MG63 (cell line): Measurements from ENCODE around the gene INMT. TPM values are rescaled to one million over a fixed set of nuclear protein-coding genes. Genes with fewer than 3 reads are reported as not detected.

ENCODE experiments used
- DNase-seq: peaks from one replicate; pipeline ENCODE4 v3.0.0-alpha.2; 2020
- H3K27me3 ChIP-seq: fragments of 250-450 bp; sonication (Bioruptor Pico); 2 replicates; pipeline ENCODE4 v1.5.1; 2020; ENCODE audit warnings: mild to moderate bottlenecking, moderate library complexity
- H3K36me3 ChIP-seq: fragments of 250-450 bp; sonication (Bioruptor Pico); 2 replicates; pipeline ENCODE4 v1.5.1; 2020; ENCODE audit warnings: mild to moderate bottlenecking, moderate library complexity
- H3K4me3 ChIP-seq: fragments of 250-450 bp; sonication (Bioruptor Pico); 2 replicates; pipeline ENCODE4 v1.5.1; 2020; ENCODE audit warnings: mild to moderate bottlenecking, moderate library complexity
- H3K9me3 ChIP-seq: fragments of 250-450 bp; sonication (Bioruptor Pico); 2 replicates; pipeline ENCODE4 v1.5.1; 2020; ENCODE audit warnings: mild to moderate bottlenecking, moderate library complexity
- total RNA-seq: library from RNA; depleted of rRNA; stranded (reverse); fragments of >200 nt; shearing (Covaris generic); gene quantifications from 2 replicates; pipeline ENCODE4 v1.2.3, GENCODE V29; 2014; ENCODE audit warnings: low replicate concordance

The INMT gene
- total RNA-seq, 1 experiment from 2014 or later: 0.03 TPM

DNA sequence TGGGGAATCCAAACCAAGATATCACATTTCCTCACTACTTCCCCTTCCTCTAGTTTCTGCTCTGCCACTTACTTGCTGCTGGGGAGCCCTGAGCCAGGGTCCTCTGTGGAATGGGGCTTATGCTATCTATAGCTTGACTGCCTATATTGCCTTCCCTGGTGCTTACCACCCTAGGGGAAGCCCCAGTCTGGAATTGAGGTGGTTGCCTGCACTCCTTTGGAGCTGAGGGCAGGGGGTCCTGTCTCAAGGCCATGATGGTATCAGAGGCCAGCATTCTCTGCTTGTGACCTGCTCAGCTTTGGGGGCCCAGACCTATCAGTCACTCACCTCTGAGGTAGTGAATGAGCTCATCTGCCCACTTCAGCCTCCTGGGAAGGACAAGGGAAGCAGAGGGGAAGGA, 29.3 kb upstream of the INMT start:
- no peak for DNase-seq
- Histone ChIP-seq H3K36me3 (no peaks in the 10 kb centered on the region), H3K27me3 (no peaks in the 10 kb centered on the region)

DNA sequence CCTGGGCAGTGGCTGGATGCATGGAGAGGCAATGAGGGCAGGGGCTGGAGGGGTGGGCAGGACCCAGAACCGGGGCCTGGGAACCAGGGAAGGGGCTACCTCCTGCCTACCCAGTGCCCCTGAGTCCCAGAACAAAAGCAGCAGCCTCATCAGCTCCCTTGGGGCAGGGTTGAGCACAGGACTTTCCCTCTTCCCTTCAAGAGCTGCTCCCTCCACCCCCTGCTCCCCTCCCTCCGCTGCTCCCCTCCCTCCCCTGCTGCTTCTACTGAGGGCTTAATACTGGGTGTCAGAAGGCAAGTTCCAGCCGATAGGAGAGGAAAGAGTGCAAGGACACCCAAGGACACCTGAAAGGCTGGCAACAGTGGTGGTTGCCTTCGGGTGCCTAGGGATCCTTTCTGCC, 28.2 kb upstream of the INMT start:
- no peaks in the 10 kb centered on the region for H3K27me3 ChIP-seq
- DNase-seq: no peak
- no peak overlapping the region for H3K4me3 ChIP-seq
- peaks cover 3% of the 10 kb centered on the region; the same call in 1 of the 2 replicates for H3K9me3 ChIP-seq
- no peaks in the 10 kb centered on the region for H3K36me3 ChIP-seq

More for the DNA sequence above, 29.3 kb upstream of the INMT start:
- Histone ChIP-seq H3K9me3 (peaks cover 13% of the 10 kb centered on the region), H3K4me3 (no peak overlapping the region)

DNA sequence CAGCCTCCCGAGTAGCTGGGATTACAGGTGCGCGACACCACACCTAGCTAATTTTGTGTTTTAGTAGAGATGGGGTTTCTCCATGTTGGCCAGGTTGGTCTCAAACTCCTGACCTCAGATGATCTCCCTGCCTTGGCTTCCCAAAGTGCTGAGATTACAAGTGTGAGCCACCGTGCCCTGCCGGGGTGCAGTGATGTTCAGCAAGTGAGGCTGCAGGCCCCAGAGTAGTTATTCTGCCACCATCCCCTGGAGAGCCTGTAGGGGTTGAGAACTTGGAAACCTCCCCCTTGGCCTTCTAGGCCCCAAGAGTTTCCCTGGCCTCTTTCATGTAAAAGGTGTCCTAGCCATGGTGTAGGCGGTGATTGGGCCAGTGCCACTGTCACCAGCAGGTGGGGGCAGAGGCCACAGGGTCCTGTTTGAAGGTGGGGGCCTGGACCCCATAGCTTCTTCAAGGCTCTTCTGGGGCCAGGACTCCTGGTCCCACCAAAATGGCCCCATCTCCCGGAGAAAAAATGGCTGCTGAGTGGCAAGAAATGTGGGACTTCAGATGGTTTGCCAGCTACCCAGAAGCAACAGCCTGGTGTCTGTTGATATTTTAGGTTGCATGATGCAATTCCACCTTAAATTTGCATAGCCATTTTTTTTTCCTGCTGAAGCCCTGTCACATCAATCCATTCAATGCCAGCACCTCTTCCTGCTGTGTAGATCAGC, 25.5 kb upstream of the INMT start:
- H3K36me3 ChIP-seq: no peaks in the 10 kb centered on the region
- no peaks in the 10 kb centered on the region for H3K9me3 ChIP-seq
- H3K27me3 ChIP-seq: no peaks in the 10 kb centered on the region
- no peak overlapping the region for H3K4me3 ChIP-seq
- no peak for DNase-seq

DNA sequence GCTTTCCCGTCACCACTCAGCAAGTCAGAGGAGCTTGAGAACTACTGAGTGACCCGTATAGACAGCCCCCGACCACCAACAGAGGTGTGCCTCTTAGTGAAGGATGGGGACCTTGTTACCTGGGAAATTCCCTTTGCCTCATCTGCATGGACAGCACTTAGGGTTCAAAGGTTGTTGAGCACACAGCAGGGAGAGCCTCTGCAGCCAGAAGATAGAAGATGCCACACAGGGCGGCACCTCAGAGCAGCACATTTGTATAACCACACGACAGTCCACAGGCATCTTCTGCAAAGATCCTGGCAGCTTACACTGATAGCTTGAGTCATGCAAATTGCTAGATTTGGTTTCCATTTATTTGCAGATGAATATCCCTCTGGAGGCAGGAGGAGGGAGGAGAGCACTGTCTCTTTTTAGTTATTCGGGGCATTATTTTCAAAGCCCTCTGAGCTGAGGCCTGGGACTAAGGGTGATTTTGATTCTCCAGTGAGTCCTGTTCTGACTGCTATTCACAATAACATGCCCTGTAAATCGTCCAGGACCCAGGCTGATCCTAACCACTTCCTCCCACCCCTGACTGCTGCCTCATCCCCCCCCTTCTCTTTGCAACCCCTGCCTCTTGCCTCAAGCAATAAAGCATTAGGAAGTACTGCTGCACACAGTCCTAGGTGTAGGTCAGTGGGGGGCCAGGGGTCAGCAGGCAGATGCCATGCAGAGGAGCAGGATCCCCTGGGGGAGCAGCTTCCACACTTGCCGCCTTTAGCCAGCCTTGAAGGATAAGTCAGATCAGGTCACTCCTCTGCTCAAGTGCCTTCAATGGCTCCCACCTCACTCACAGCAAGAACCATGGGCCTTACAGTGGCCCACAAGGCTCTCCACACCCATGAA, 24.6 kb upstream of the INMT start:
- H3K27me3 ChIP-seq: no peaks in the 10 kb centered on the region
- H3K9me3 ChIP-seq: no peaks in the 10 kb centered on the region
- no peak overlapping the region for H3K4me3 ChIP-seq
- no peaks in the 10 kb centered on the region for H3K36me3 ChIP-seq
- no peak for DNase-seq

DNA sequence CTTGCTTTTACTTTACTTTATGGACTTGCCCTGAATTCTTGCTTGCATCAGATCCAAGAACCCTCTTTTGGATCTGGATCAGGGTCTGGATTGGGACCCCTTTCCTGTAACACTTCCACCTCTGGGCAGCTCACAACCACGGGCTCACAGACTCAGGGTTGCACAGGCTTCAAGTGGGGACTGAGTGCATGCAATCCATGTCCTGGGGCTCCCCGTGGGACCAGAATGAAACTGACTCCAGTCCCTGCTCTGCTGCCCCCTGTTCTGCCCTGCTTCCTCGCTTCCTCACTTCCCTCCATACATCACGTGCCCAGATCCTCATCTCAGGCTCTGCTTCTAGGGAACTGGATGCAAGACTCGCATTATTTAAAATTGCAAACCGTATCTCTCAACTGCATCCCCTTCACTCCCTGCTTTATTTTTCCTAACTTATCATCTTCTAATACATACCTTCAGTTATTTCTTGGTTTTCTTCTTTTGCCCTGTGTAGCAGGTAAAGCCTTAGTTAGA, 23.3 kb upstream of the INMT start:
- DNase-seq: no peak
- Histone ChIP-seq H3K9me3 (no peaks in the 10 kb centered on the region), H3K36me3 (no peaks in the 10 kb centered on the region), H3K4me3 (no peak overlapping the region), H3K27me3 (no peaks in the 10 kb centered on the region)

DNA sequence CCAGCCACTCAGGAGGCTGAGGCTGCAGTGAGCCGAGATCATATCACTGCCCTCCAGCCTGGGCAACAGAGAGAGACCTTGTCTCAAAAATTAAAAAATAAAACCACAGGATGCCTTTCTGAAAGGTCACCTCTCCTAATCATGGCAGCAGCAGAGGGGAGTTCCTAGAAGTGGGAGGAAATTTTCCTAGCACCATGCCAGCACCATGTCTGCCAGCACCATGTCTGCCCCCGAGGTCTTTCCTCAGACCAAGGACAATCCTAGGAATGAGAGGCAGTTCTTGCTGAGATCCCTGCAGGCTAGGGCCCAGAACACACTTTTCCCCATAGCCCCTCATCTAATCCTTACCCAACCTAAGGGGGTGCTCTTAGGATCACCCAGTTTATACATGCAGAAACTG, 22.3 kb upstream of the INMT start:
- Histone ChIP-seq H3K4me3 (no peak overlapping the region), H3K27me3 (no peaks in the 10 kb centered on the region), H3K9me3 (no peaks in the 10 kb centered on the region), H3K36me3 (no peaks in the 10 kb centered on the region)
- no peak for DNase-seq

DNA sequence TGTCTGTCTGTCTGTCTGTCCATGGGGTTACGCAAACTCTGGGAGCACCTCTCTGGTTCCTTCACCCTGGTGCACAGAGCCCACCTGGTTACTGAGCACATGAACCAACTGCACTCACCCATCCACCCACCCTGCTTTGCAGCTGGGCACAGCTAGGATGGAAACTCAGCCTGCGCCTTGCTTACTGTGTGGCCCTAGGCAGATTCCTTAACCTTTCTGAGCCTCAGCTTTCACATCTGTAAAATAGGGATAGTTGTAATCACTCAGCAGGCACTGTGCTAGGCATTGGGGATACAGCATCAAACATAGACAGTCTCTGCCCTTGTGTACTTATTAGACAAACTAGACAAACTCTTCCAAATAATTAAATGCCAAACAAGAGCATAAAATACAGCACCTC, 21.8 kb upstream of the INMT start:
- Histone ChIP-seq H3K4me3 (no peak overlapping the region), H3K36me3 (no peaks in the 10 kb centered on the region), H3K9me3 (no peaks in the 10 kb centered on the region), H3K27me3 (no peaks in the 10 kb centered on the region)
- no peak for DNase-seq

DNA sequence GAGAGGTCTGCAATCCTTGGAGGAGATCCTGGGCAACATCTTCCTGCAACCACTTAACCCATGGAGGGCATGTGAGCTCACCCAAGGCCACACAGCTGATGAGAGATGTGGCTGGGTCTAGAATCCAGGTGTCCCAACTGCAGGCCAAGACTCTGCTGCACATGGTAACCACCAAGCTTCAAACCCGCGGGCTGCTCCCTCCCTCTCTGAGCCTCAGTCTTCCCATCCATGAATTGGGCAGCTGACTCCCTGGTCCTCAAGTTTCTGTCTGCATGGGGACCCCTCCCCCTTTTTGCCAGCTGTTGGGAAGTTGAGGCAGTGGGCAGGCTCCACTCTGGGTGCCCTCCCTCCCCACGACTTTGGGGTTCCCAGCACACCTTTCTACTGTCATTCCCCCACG, 20.9 kb upstream of the INMT start:
- DNase-seq: no peak
- no peaks in the 10 kb centered on the region for H3K36me3 ChIP-seq
- H3K9me3 ChIP-seq: no peaks in the 10 kb centered on the region

DNA sequence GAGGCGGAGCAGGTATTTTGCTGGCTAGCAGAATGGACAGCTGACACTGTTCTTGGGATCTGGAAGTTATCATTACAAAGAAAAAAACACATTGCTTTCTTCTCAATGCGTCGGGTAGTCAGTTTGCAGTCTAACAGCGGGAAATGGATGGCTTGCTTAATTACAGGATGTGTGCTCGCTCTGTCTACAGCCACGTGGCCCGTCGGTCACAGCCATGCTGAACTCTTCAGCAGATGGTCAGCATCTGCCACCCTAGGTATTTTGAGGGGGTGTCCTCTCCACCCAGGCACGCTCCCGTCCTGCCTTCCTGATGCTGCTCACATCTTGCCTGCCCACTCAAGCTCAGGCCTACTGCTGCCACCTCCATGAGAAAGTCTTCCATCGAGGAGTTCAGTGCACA, 20.4 kb upstream of the INMT start:
- no peak for DNase-seq
- Histone ChIP-seq H3K27me3 (no peaks in the 10 kb centered on the region), H3K36me3 (no peaks in the 10 kb centered on the region), H3K9me3 (no peaks in the 10 kb centered on the region), H3K4me3 (no peak overlapping the region)

More for the DNA sequence above, 20.9 kb upstream of the INMT start:
- Histone ChIP-seq H3K4me3 (no peak overlapping the region), H3K27me3 (no peaks in the 10 kb centered on the region)

DNA sequence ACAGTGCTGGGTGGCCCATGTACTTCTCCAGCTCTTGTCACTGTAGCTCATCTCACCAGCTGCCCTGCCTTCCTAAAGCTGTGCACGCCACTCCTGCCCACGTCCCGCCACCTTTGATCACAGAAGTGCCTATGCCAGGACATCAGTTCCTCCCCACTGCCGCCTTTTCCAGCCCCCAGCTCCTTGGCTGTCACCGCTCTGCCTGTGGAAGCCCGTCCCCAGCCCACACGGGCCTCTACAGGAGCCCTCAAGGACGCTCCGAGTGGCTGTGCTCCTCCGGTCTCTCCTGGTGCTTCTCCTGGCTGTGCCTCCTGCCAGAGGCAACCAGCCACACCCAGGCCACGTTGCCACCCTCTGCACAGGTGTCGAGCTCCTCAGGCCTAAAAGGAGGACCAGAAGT, 19.3 kb upstream of the INMT start:
- Histone ChIP-seq H3K9me3 (no peaks in the 10 kb centered on the region), H3K27me3 (no peaks in the 10 kb centered on the region), H3K36me3 (no peaks in the 10 kb centered on the region), H3K4me3 (no peak overlapping the region)
- DNase-seq: no peak

DNA sequence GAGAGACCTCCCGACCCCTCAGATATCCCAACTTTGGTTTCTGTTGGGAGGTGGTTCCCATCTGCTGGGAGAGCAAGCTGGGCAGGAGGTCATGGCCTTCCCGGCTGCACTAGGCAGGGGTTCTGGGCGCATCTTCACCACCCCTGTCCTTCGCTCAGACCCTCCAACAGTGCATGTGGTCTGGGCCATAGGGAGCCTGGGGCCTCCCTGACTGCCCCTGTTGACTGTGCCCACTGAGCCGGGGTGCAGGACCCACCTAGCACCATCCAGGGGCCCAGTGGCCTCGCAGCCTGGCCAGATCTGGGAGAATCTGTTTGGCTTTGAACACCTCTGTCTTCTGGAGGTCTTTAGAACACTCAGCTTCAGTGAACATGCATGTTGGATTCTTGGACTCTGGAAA, 18.7 kb upstream of the INMT start:
- H3K27me3 ChIP-seq: no peaks in the 10 kb centered on the region
- no peak overlapping the region for H3K4me3 ChIP-seq
- H3K36me3 ChIP-seq: no peaks in the 10 kb centered on the region
- DNase-seq: no peak
- no peaks in the 10 kb centered on the region for H3K9me3 ChIP-seq

DNA sequence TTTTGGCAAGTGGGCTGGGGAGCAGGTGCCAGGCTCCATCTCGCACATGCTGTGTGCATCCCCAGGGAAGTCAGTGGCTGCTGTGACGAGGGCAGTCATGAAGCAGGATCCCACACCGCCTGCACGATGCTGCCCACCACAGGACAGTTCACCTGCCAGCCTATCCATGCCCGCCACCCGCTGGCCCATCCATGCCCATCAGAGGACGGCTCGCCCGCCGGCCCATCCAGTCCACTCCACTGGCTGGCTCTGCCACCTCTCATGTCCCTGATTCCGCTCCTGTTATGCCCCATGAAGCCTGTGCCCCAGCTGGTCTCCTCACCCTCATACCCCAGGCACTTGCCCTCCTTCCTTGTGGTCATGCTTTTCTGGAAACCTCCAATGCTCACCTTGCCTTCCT, 18.2 kb upstream of the INMT start:
- Histone ChIP-seq H3K27me3 (no peaks in the 10 kb centered on the region), H3K9me3 (no peaks in the 10 kb centered on the region), H3K36me3 (no peaks in the 10 kb centered on the region), H3K4me3 (no peak overlapping the region)
- no peak for DNase-seq

DNA sequence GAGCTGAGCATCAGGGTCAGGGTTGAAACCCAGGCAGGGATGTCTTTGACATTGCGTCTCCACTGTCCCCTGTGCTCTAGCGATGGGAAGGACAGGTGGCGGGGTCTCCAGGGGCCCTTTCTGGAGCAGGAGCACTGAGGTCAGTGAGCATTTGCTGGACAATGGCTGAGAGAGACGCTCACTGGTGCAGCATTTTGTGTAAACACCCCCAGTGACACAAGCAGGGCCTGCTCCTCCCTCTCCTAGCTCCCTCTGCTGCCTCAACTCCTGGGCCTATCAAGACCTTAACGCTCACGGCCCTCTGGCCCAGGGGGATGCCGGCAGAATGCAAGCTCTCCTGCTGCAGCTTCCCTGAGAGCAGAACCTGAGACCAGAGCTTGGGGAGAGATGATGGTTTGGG, 17.4 kb upstream of the INMT start:
- Histone ChIP-seq H3K36me3 (no peaks in the 10 kb centered on the region), H3K9me3 (no peaks in the 10 kb centered on the region), H3K4me3 (no peak overlapping the region), H3K27me3 (no peaks in the 10 kb centered on the region)
- no peak for DNase-seq

DNA sequence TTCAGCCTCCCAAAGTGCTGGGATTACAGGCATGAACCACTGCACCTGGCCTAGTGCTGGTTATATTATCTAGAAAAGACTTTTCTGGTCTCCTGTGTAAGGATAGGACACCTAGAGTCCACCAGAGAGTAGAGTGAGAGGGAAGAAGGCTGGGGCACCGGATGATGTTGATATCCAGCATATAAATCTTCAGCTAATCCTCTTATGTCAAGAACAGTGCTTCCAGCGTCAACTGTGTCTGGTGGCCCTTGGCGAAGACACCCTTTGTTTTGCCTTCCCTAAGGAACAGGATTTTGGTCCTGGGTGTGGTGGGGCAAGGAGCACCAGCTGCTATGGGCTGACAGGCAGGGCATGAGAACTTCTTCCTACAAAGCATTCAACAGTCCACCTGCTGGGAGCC, 16.3 kb upstream of the INMT start:
- Histone ChIP-seq H3K27me3 (no peaks in the 10 kb centered on the region), H3K4me3 (no peak overlapping the region), H3K9me3 (no peaks in the 10 kb centered on the region), H3K36me3 (no peaks in the 10 kb centered on the region)
- no peak for DNase-seq

DNA sequence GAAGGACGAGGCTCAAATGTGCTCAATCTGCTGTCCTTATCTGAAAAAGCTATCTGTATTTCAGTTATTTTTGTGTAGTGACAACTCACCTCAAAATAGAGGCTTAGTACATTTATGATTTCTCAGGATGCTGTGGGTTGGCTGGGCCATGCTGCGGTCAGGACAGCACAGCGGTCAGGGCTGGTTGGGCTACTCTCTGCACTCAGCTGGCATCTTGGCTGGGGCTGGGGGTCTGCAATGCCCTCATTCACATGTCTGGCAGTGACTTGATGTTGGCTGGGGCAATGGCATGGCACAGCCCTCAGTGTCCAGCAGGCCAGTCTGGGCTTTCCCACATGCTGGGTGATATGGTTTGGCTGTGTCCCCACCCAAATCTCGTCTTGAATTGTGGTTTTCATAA, 15.6 kb upstream of the INMT start:
- no peaks in the 10 kb centered on the region for H3K27me3 ChIP-seq
- H3K36me3 ChIP-seq: no peaks in the 10 kb centered on the region
- H3K4me3 ChIP-seq: no peak overlapping the region
- no peaks in the 10 kb centered on the region for H3K9me3 ChIP-seq
- no peak for DNase-seq

DNA sequence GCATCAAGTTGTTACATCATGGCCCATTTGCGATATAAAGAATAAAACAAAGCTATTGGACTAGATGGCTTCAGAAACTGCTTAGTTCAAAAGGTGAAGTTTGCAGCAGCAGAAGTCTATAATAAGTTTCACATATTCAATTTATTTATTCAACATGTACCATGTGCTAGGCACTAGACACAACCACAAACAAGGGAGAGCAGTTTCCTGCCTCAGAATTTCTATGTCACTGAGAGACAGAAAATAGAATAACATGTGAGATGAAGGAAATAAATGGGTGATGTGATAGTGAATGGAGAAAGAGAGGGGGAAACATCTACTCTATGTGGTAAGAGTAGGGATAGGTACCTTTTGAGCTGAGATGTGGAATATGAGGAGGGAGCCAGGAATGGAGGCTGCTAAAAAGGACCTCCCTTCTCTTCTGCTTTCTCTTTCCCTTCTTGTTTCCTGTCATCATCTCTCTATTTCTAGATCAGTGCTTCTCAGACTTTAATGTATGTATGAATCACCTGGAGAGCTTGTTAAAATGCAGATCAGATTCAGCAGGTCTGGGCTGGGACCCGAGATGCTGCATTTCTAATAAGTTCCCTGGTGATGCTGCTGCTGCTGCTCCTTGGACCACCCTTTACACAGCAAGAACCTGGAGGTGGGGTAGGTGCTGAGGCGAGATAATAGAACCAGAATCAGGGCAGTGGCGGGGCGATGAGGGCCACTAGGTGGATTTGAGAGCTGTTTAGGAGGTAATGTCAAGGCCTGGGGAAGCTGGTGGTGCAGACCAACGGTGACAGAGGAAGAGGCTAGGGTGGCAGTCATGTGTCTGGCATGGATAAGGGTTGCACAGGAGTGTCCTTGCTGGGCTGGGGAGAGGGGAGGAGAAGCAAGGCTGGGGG, 13.7 kb upstream of the INMT start:
- Histone ChIP-seq H3K9me3 (no peaks in the 10 kb centered on the region), H3K27me3 (no peaks in the 10 kb centered on the region), H3K36me3 (no peaks in the 10 kb centered on the region), H3K4me3 (no peak overlapping the region)
- DNase-seq: no peak

DNA sequence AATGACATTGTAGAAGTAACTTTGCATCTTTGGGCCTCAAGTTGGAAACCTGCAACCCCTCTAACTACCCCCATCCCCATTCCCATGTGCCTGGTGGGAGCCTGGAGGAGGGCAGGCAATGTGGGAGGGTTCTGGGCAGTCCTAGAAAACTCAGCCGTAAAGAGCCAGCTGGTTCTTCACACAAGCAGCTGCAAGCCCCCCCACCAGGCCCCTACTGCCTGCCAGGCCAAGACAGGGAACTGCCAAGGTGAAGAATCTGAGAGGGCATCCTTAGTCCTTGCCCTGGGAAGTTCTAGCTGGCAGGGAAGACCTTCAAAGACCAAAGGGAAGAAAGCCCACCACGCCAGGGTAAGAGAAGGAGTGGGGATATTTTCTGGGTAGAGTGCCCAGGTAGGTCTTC, 12.2 kb upstream of the INMT start:
- H3K27me3 ChIP-seq: no peaks in the 10 kb centered on the region
- no peaks in the 10 kb centered on the region for H3K9me3 ChIP-seq
- no peak for DNase-seq
- H3K36me3 ChIP-seq: no peaks in the 10 kb centered on the region
- no peak overlapping the region for H3K4me3 ChIP-seq
